K562 (cell line): Measurements from ENCODE around the gene LPAR5. TPM values are rescaled to one million over a fixed set of nuclear protein-coding genes. Genes with fewer than 3 reads are reported as not detected.
A peak's percentile ranks its signal among the peaks of the same experiment; 100 is the strongest.

ENCODE experiments used
- CHD2 ChIP-seq: IDR thresholded peaks from 2 replicates; pipeline ENCODE4 v1.6.1; 2011; ENCODE audit warnings: low read depth, low read length
- CTCFL ChIP-seq: IDR thresholded peaks from 2 replicates; pipeline ENCODE4 v1.6.1; 2011; ENCODE audit warnings: borderline replicate concordance, low read depth, mild to moderate bottlenecking, moderate library complexity, low read length; ENCODE audit not compliant: insufficient read depth, poor library complexity, severe bottlenecking
- EP400 ChIP-seq: fragments of 450-650 bp; IDR thresholded peaks from 2 replicates; pipeline ENCODE4 v1.6.1; 2017; ENCODE audit warnings: antibody characterized with exemption, mild to moderate bottlenecking, moderate library complexity
- HDAC2 ChIP-seq: fragments of 450-650 bp; IDR thresholded peaks from 2 replicates; pipeline ENCODE4 v1.6.1; 2016; ENCODE audit warnings: mild to moderate bottlenecking
- HOXB6 ChIP-seq: fragments of 250-450 bp; sonication (Bioruptor Pico); IDR thresholded peaks from 2 replicates; pipeline ENCODE4 v1.5.1; 2022; ENCODE audit warnings: mild to moderate bottlenecking, borderline replicate concordance
- REST ChIP-seq, 2 experiments: fragments of 450-650 bp; formaldehyde crosslinking in 1 of 2; IDR thresholded peaks; 2 replicates each; pipeline versions ENCODE4 v1.4.0 to v1.6.1; 2014 to 2020; ENCODE audit warnings: mild to moderate bottlenecking in 2 of 2, borderline replicate concordance in 1 of 2, low read depth in 1 of 2
- RREB1 ChIP-seq: fragments of 250-450 bp; sonication (Bioruptor Pico); IDR thresholded peaks from 2 replicates; pipeline ENCODE4 v1.4.0; 2020
- TAF15 ChIP-seq: fragments of 200-400 bp; formaldehyde crosslinking; IDR thresholded peaks from 2 replicates; pipeline ENCODE4 v1.6.1; 2017; ENCODE audit warnings: mild to moderate bottlenecking, low read depth, low read length, moderate library complexity
- ZNF507 ChIP-seq: conservative IDR thresholded peaks from 2 replicates; pipeline ENCODE4 v1.6.1; 2017; ENCODE audit warnings: missing genetic modification characterization, missing compliant biosample characterization
- ZNF79 ChIP-seq: fragments of 250-450 bp; sonication (Bioruptor Pico); IDR thresholded peaks from 2 replicates; pipeline ENCODE4 v1.4.0; 2020; ENCODE audit warnings: low read depth, mild to moderate bottlenecking, moderate library complexity
- polyA plus RNA-seq, 8 experiments: library from polyadenylated mRNA; depleted of rRNA in 4 of 8; stranded (reverse) in 5 of 8; unstranded in 3 of 8; fragments of >200 nt; fragmentation: Nextera tagmentation in 2 of 8; fragmentation: Illumina TruSeq in 1 of 8; extraction: Ambion mirVana in 2 of 8; extraction: Trizol in 1 of 8; gene quantifications; 2 replicates each; pipeline versions ENCODE4 v1.2.1 to v1.2.3, GENCODE V29; 2011 to 2014; ENCODE audit warnings: inconsistent platforms in 1 of 8, missing spikeins in 1 of 8
- total RNA-seq, 7 experiments: library from RNA; depleted of rRNA in 6 of 7; stranded (reverse); fragments of >200 nt in 6 of 7; fragmentation: Illumina TruSeq in 2 of 7; extraction: Trizol in 2 of 7; gene quantifications; 2 replicates each; pipeline versions ENCODE4 v1.2.1 to v1.2.3, GENCODE V29; 2011 to 2021; ENCODE audit warnings: low replicate concordance in 1 of 7
- TF ChIP-seq, protein P1 (sequence below), 2 experiments: fragments of 250-450 bp in 1 of 2; fragments of 450-650 bp in 1 of 2; sonication (Bioruptor Pico) in 1 of 2; IDR thresholded peaks; 2 replicates each; pipeline versions ENCODE4 v1.6.1 to v1.8.0; 2016 to 2021; ENCODE audit warnings: mild to moderate bottlenecking in 2 of 2, moderate library complexity in 2 of 2, missing compliant biosample characterization in 1 of 2, missing genetic modification characterization in 1 of 2

LPAR5 gene
- total and polyA plus RNA-seq, 9 of the 15 experiments (the other 6 are each of a cell fraction or from before 2014, with no cell fraction given) = 1.3 to 11.7 (median 3.6) TPM

DNA sequence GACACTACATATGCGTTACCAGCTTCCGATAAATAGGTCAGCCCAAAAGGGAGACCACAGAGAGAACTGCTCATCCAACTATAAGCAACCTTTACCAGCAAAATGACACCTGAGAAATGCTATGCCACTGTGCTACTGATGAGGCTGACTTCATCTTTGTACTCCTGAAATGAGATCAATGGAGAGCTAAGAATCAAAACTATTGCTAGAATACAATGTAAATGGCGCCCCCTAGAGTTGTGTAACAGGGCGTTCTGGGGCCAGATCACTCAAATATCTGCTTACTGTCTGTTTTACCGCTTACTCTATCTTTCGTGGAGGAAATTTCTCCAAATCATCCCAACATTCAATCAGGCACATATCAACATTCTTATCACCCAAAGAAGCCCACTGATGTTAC lies 48.9 kb upstream of the LPAR5 start (continued):
- TF ChIP-seq RREB1 (CRISPR knock-in tag) (no peak), ZNF79 (no peak), TAF15 (no peak), ZNF507 (tag) (no peak), CHD2 (no peak), CTCFL (peak; percentile 52), EP400 (no peak), REST (IDR thresholded peaks at IDR 0.05; ENCODE audit: borderline replicate concordance) (peak; percentile 30; the same call in 1 of the 2 replicates), REST (CRISPR knock-in tag; IDR thresholded peaks at IDR 0.05; ENCODE audit: low read depth) (no peak), HDAC2 (no peak), HOXB6 (CRISPR knock-in tag) (no peak)
- TF ChIP-seq, protein P1, sequence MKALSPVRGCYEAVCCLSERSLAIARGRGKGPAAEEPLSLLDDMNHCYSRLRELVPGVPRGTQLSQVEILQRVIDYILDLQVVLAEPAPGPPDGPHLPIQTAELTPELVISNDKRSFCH (CRISPR knock-in tag; IDR thresholded peaks at IDR 0.05) = no peak
- TF ChIP-seq, protein P1 (tag; IDR thresholded peaks at IDR 0.05) = no peak
